BLaER1 treated with 17β-estradiol and CSF1 and Interleukin-3, amounts not matched to agents 10 nM and 100 nM (cell line): ENCODE data around the gene PSPN.

Source experiments
- H3K27ac ChIP-seq, 11 experiments: shearing (Covaris generic); formaldehyde crosslinking; 2 replicates each; pipeline ENCODE4 v1.8.1; 2022
- H3K27me3 ChIP-seq, 11 experiments: shearing (Covaris generic); formaldehyde crosslinking; 2 replicates each; pipeline ENCODE4 v1.8.1; 2022
- H3K36me3 ChIP-seq, 11 experiments: shearing (Covaris generic); formaldehyde crosslinking; 2 replicates each; pipeline ENCODE4 v1.8.1; 2022
- H3K4me1 ChIP-seq, 10 experiments: shearing (Covaris generic); formaldehyde crosslinking; 2 replicates each; pipeline ENCODE4 v1.8.1; 2022
- H3K4me2 ChIP-seq, 11 experiments: shearing (Covaris generic); formaldehyde crosslinking; 2 replicates each; pipeline ENCODE4 v1.8.1; 2022
- H3K4me3 ChIP-seq, 10 experiments: shearing (Covaris generic); formaldehyde crosslinking; 2 replicates each; pipeline ENCODE4 v1.8.1; 2022
- H3K9ac ChIP-seq, 11 experiments: shearing (Covaris generic); formaldehyde crosslinking; 2 replicates each; pipeline ENCODE4 v1.8.1; 2022
- H3K9me3 ChIP-seq, 11 experiments: shearing (Covaris generic); formaldehyde crosslinking; replicated peaks in 1 of 11; 2 replicates each; pipeline ENCODE4 v1.8.1; 2022
- H4K20me1 ChIP-seq, 11 experiments: shearing (Covaris generic); formaldehyde crosslinking; 2 replicates each; pipeline ENCODE4 v1.8.1; 2022
- Cebpa-rat ChIP-seq, 11 experiments: shearing (Covaris generic); IDR thresholded peaks; 2 replicates each; pipeline ENCODE4 v1.8.1; 2022

The PSPN gene

GRCh38 chr19:6326815-6327214 is 48.9 kb downstream of the PSPN start:
- Histone ChIP-seq H3K9me3 (peaks cover 0 to 30% (median 11%) of the 10 kb centered on the region in 11 experiments; a peak in 13 of 22 replicates), H3K4me3 (no peak overlapping the region), H3K9ac (no peak overlapping the region), H4K20me1 (no peaks in the 10 kb centered on the region), H3K4me1 (peaks cover 0 to 7% (median 4%) of the 10 kb centered on the region in 10 experiments; a peak in 8 of 20 replicates), H3K27me3 (no peaks in the 10 kb centered on the region), H3K4me2 (no peak overlapping the region), H3K36me3 (no peaks in the 10 kb centered on the region), H3K27ac (no peak overlapping the region)
- no peak for TF ChIP-seq Cebpa-rat (IDR thresholded peaks at IDR 0.05)

GRCh38 chr19:6325614-6326013 is 50.1 kb downstream of the PSPN start:
- no peak for TF ChIP-seq Cebpa-rat (IDR thresholded peaks at IDR 0.05)
- H3K4me2 ChIP-seq: no peak overlapping the region
- H3K4me1 ChIP-seq: peaks cover 0 to 7% (median 4%) of the 10 kb centered on the region in 10 experiments; a peak in 8 of 20 replicates
- no peaks in the 10 kb centered on the region for H3K27me3 ChIP-seq
- no peak overlapping the region for H3K27ac ChIP-seq
- H3K9me3 ChIP-seq: peaks cover 0 to 30% (median 11%) of the 10 kb centered on the region in 11 experiments; a peak in 13 of 22 replicates
- H3K9ac ChIP-seq: no peak overlapping the region
- no peak overlapping the region for H3K4me3 ChIP-seq
- H3K36me3 ChIP-seq: no peaks in the 10 kb centered on the region
- no peaks in the 10 kb centered on the region for H4K20me1 ChIP-seq
